Measurements from ENCODE around the gene INPP4B. TPM values are rescaled to one million over a fixed set of nuclear protein-coding genes. Genes with fewer than 3 reads are reported as not detected.
"Not testable (repeated sequence)": the region's sequence is repeated elsewhere in the genome, so short reads cannot be mapped to it uniquely, and the experiment has no call there.

The INPP4B gene
- total RNA-seq, 2 donors from 2014 or later, result 8.2 to 16.6 TPM

- H3K36me3 ChIP-seq (replicated peaks in 1 of 2; ENCODE audit: insufficient read depth in 1 of 2, low read depth in 2 of 2), result no peaks in the 10 kb centered on the region
- no peak for DNase-seq
- TF ChIP-seq POLR2A (IDR thresholded peaks at IDR 0.05), result no peak
- no peak for TF ChIP-seq CTCF (IDR thresholded peaks at IDR 0.05)
- intact Hi-C loops (cut with DNase I), result no loop called here
- WGBS, 2 donors, result 42 to 47% methylated on average over 2 of the region's 2 CpGs
- H3K27me3 ChIP-seq, result no peaks in the 10 kb centered on the region
- H3K27ac ChIP-seq, result no peak overlapping the region
- no peak overlapping the region for H3K4me3 ChIP-seq
- no peaks in the 10 kb centered on the region for H3K4me1 ChIP-seq
- ATAC-seq, result no peak
- no peaks in the 10 kb centered on the region for H3K9me3 ChIP-seq
Measured at GRCh38 chr4:142077048-142077447, 769.1 kb downstream of the INPP4B start.

- H3K27me3 ChIP-seq; H3K36me3 ChIP-seq (replicated peaks in 1 of 2; ENCODE audit: insufficient read depth in 1 of 2, low read depth in 2 of 2); H3K4me3 ChIP-seq; H3K27ac ChIP-seq; ATAC-seq; H3K4me1 ChIP-seq; DNase-seq; H3K9me3 ChIP-seq; intact Hi-C loops (cut with DNase I): not testable (repeated sequence)
- 79 to 91% methylated on average over 2 of the region's 2 CpGs for WGBS, 2 donors
Measured at GRCh38 chr4:142068304-142068703, 777.8 kb downstream of the INPP4B start.

- DNase-seq; H3K9me3 ChIP-seq; H3K4me3 ChIP-seq; H3K4me1 ChIP-seq; H3K27me3 ChIP-seq; intact Hi-C loops (cut with DNase I); ATAC-seq; H3K27ac ChIP-seq; H3K36me3 ChIP-seq (replicated peaks in 1 of 2; ENCODE audit: insufficient read depth in 1 of 2, low read depth in 2 of 2): not testable (repeated sequence)
- WGBS, 2 donors, result 77 to 89% methylated on average over 4 to 8 of the region's 8 CpGs
Measured at GRCh38 chr4:142066562-142066961, 779.5 kb downstream of the INPP4B start.

- 95 to 97% methylated on average over 2 of the region's 2 CpGs for WGBS, 2 donors
- Histone ChIP-seq H3K27me3 (no peaks in the 10 kb centered on the region), H3K4me1 (no peaks in the 10 kb centered on the region), H3K9me3 (peaks cover 0 to 5% (median 0%) of the 10 kb centered on the region in 3 donors), H3K27ac (no peak overlapping the region), H3K4me3 (no peak overlapping the region), H3K36me3 (replicated peaks in 1 of 2; ENCODE audit: insufficient read depth in 1 of 2, low read depth in 2 of 2) (no peaks in the 10 kb centered on the region)
- DNase-seq (no peak), ATAC-seq (no peak)
- intact Hi-C loops (cut with DNase I), result no loop called here
- TF ChIP-seq POLR2A (IDR thresholded peaks at IDR 0.05) (no peak), CTCF (IDR thresholded peaks at IDR 0.05) (no peak)
Measured at GRCh38 chr4:142065086-142065647, 780.9 kb downstream of the INPP4B start.

- ATAC-seq (no peak), DNase-seq (no peak)
- Histone ChIP-seq H3K4me1 (no peaks in the 10 kb centered on the region), H3K9me3 (peaks cover 0 to 5% (median 0%) of the 10 kb centered on the region in 3 donors), H3K27ac (no peak overlapping the region), H3K27me3 (no peaks in the 10 kb centered on the region), H3K36me3 (replicated peaks in 1 of 2; ENCODE audit: insufficient read depth in 1 of 2, low read depth in 2 of 2) (no peaks in the 10 kb centered on the region), H3K4me3 (no peak overlapping the region)
- WGBS, 2 donors, result 91 to 97% methylated on average over 1 of the region's 1 CpG
- intact Hi-C loops (cut with DNase I), result no loop called here
- TF ChIP-seq POLR2A (IDR thresholded peaks at IDR 0.05) (no peak), CTCF (IDR thresholded peaks at IDR 0.05) (no peak)
Measured at GRCh38 chr4:142064181-142064580, 781.9 kb downstream of the INPP4B start.

- no peak for DNase-seq
- Histone ChIP-seq H3K27ac (no peak overlapping the region), H3K27me3 (no peaks in the 10 kb centered on the region), H3K9me3 (no peaks in the 10 kb centered on the region), H3K36me3 (replicated peaks in 1 of 2; ENCODE audit: insufficient read depth in 1 of 2, low read depth in 2 of 2) (no peaks in the 10 kb centered on the region), H3K4me3 (no peak overlapping the region), H3K4me1 (no peaks in the 10 kb centered on the region)
- 74 to 91% methylated on average over 2 of the region's 2 CpGs for WGBS, 2 donors
- ATAC-seq, result no peak
- intact Hi-C loops (cut with DNase I), result no loop called here
- TF ChIP-seq POLR2A (IDR thresholded peaks at IDR 0.05), result no peak
- no peak for TF ChIP-seq CTCF (IDR thresholded peaks at IDR 0.05)
Measured at GRCh38 chr4:142045996-142046395, 800.1 kb downstream of the INPP4B start.

All from body of pancreas (tissue), 4 donors.